Loucy (cell line): ENCODE data around the gene CNDP1.

Experiments
- CTCF ChIP-seq: fragments of 200-600 bp; sonication (generic); conservative IDR thresholded peaks from 2 replicates; pipeline ENCODE4 v1.5.1; 2014; ENCODE audit warnings: mild to moderate bottlenecking, antibody characterized with exemption, low read length
- EZH2phosphoT487 ChIP-seq: fragments of 200-600 bp; IDR thresholded peaks from 2 replicates; pipeline ENCODE4 v1.6.1; 2018; ENCODE audit warnings: antibody characterized with exemption, mild to moderate bottlenecking, moderate library complexity, borderline replicate concordance

GRCh38 chr18:74488354-74488753 is 45.9 kb upstream of the CNDP1 start:
- TF ChIP-seq CTCF = no peak
- no peak for TF ChIP-seq EZH2phosphoT487
